GM12865 (cell line): ENCODE results near the gene LINGO3.
A peak's percentile ranks its signal among the peaks of the same experiment; 100 is the strongest.

Experiments used
- DNase-seq: peaks from one replicate; pipeline ENCODE4 v3.0.0; 2010; ENCODE audit warnings: low read depth
- H3K4me3 ChIP-seq: 2 replicates; pipeline ENCODE4 v1.5.1; 2011; ENCODE audit warnings: mild to moderate bottlenecking, low read depth, low read length, control low read depth
- TF ChIP-seq, protein P1 (sequence below): IDR thresholded peaks from 2 replicates; pipeline ENCODE4 v1.5.1; 2011; ENCODE audit warnings: low read length, control low read depth, low read depth, inconsistent platforms; ENCODE audit not compliant: insufficient read depth; ENCODE audit errors: missing control alignments

Gene LINGO3

GRCh38 chr19:2326699-2327360, 18.9 kb upstream of the LINGO3 start:
- peak overlapping the region; percentile 89 for H3K4me3 ChIP-seq
- TF ChIP-seq, protein P1, sequence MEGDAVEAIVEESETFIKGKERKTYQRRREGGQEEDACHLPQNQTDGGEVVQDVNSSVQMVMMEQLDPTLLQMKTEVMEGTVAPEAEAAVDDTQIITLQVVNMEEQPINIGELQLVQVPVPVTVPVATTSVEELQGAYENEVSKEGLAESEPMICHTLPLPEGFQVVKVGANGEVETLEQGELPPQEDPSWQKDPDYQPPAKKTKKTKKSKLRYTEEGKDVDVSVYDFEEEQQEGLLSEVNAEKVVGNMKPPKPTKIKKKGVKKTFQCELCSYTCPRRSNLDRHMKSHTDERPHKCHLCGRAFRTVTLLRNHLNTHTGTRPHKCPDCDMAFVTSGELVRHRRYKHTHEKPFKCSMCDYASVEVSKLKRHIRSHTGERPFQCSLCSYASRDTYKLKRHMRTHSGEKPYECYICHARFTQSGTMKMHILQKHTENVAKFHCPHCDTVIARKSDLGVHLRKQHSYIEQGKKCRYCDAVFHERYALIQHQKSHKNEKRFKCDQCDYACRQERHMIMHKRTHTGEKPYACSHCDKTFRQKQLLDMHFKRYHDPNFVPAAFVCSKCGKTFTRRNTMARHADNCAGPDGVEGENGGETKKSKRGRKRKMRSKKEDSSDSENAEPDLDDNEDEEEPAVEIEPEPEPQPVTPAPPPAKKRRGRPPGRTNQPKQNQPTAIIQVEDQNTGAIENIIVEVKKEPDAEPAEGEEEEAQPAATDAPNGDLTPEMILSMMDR: no peak
- DNase-seq: no peak

- H3K4me3 ChIP-seq: no peak overlapping the region
- TF ChIP-seq, protein P1: no peak
- no peak for DNase-seq
Observed at GRCh38 chr19:2325281-2326046, 17.5 kb upstream of the LINGO3 start.

GRCh38 chr19:2324220-2324948, 16.4 kb upstream of the LINGO3 start:
- H3K4me3 ChIP-seq: no peak overlapping the region
- TF ChIP-seq, protein P1: no peak
- no peak for DNase-seq

- TF ChIP-seq, protein P1: no peak
- no peak for DNase-seq
- H3K4me3 ChIP-seq: no peak overlapping the region
Observed at GRCh38 chr19:2323707-2324106, 15.8 kb upstream of the LINGO3 start.

- no peak overlapping the region for H3K4me3 ChIP-seq
- TF ChIP-seq, protein P1: no peak
Observed at GRCh38 chr19:2321565-2322283, 13.8 kb upstream of the LINGO3 start.

GRCh38 chr19:2320939-2321338, 13.0 kb upstream of the LINGO3 start:
- TF ChIP-seq, protein P1: no peak
- DNase-seq: no peak
- no peak overlapping the region for H3K4me3 ChIP-seq

More at GRCh38 chr19:2321565-2322283, 13.8 kb upstream of the LINGO3 start:
- no peak for DNase-seq
